SU-DHL-6 (cell line): ENCODE results near the gene SYTL5.

Source experiments
- EZH2phosphoT487 ChIP-seq: fragments of 200-600 bp; sonication (generic), shearing (Covaris generic); conservative IDR thresholded peaks from 2 replicates; pipeline ENCODE4 v1.6.1; 2018; ENCODE audit warnings: mild to moderate bottlenecking, antibody characterized with exemption, low read length, moderate library complexity, mixed read lengths
- TF ChIP-seq, protein P1 (sequence below): fragments of 200-600 bp; sonication (generic); IDR thresholded peaks from one replicate; pipeline ENCODE4 v1.5.1; 2017; ENCODE audit warnings: antibody characterized with exemption, mild to moderate bottlenecking, low read length, moderate library complexity; ENCODE audit not compliant: insufficient read depth, poor library complexity, severe bottlenecking

DNA sequence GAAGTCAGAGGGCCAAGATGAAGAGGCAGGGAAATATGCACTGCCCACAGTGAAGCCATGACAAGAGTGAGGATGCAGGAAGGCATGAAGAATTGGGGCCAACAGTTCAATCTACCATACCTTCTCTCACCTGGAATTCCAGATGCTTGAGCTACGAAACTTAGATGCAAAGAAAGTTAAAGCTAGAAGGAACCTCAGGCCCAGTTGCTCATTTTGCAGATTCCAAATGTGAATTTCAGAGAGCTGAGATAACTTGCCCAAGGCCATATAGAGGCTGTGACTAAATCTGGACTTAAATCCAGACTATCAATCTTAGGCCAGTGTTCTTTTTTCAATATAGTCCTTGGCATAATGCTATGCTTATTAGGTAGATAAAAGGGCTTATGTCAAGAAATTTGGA, 121.6 kb downstream of the SYTL5 start:
- TF ChIP-seq, protein P1, sequence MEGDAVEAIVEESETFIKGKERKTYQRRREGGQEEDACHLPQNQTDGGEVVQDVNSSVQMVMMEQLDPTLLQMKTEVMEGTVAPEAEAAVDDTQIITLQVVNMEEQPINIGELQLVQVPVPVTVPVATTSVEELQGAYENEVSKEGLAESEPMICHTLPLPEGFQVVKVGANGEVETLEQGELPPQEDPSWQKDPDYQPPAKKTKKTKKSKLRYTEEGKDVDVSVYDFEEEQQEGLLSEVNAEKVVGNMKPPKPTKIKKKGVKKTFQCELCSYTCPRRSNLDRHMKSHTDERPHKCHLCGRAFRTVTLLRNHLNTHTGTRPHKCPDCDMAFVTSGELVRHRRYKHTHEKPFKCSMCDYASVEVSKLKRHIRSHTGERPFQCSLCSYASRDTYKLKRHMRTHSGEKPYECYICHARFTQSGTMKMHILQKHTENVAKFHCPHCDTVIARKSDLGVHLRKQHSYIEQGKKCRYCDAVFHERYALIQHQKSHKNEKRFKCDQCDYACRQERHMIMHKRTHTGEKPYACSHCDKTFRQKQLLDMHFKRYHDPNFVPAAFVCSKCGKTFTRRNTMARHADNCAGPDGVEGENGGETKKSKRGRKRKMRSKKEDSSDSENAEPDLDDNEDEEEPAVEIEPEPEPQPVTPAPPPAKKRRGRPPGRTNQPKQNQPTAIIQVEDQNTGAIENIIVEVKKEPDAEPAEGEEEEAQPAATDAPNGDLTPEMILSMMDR, result no peak
- TF ChIP-seq EZH2phosphoT487, result no peak
